OCI-LY3 (cell line): Measurements from ENCODE around the gene CMIP.
"Not testable (repeated sequence)": the region's sequence is repeated elsewhere in the genome, so short reads cannot be mapped to it uniquely, and the experiment has no call there.

Experiments
- H2AFZ ChIP-seq: fragments of 200-600, 300-600 bp; shearing (Covaris generic); 2 replicates; pipeline ENCODE4 v1.6.0; 2014; ENCODE audit warnings: antibody characterized with exemption, low read depth, low read length
- H3K27ac ChIP-seq: fragments of 200-600, 300-600 bp; sonication (generic); 2 replicates; pipeline ENCODE4 v1.5.1; 2014; ENCODE audit warnings: mild to moderate bottlenecking, low read length, moderate library complexity, mixed read lengths
- H3K27me3 ChIP-seq: fragments of 200-600, 300-600 bp; sonication (generic); 2 replicates; pipeline ENCODE4 v1.6.1; 2014; ENCODE audit warnings: low read depth, low read length, mixed read lengths
- H3K36me3 ChIP-seq: fragments of 200-600, 300-600 bp; sonication (generic); replicated peaks from 2 replicates; pipeline ENCODE3; 2014; ENCODE audit warnings: low read depth, low read length, mixed read lengths
- H3K4me1 ChIP-seq: fragments of 300-600, 200-600 bp; sonication (generic); 2 replicates; pipeline ENCODE4 v1.6.1; 2014; ENCODE audit warnings: low read length, mixed read lengths
- H3K4me2 ChIP-seq: fragments of 200-600, 300-600 bp; sonication (generic); 2 replicates; pipeline ENCODE4 v1.6.1; 2014; ENCODE audit warnings: low read length, mixed read lengths
- H3K4me3 ChIP-seq: fragments of 300-600, 200-600 bp; sonication (generic); 2 replicates; pipeline ENCODE4 v1.5.1; 2014; ENCODE audit warnings: antibody characterized with exemption, mild to moderate bottlenecking, low read length, moderate library complexity
- H3K79me2 ChIP-seq: fragments of 300-600, 200-600 bp; shearing (Covaris generic); 2 replicates; pipeline ENCODE4 v1.6.1; 2014; ENCODE audit warnings: mild to moderate bottlenecking, low read length, mixed read lengths
- H3K9ac ChIP-seq: fragments of 300-600, 200-600 bp; shearing (Covaris generic); 2 replicates; pipeline ENCODE4 v1.6.0; 2014; ENCODE audit warnings: mild to moderate bottlenecking, low read length, moderate library complexity
- H3K9me3 ChIP-seq: fragments of 200-600, 300-600 bp; shearing (Covaris generic); 2 replicates; pipeline ENCODE4 v1.6.1; 2014; ENCODE audit warnings: low read length, mixed read lengths; ENCODE audit not compliant: insufficient read depth
- H4K20me1 ChIP-seq: fragments of 200-600, 300-600 bp; sonication (generic); 2 replicates; pipeline ENCODE4 v1.6.1; 2016; ENCODE audit warnings: low read length, mixed read lengths; ENCODE audit not compliant: insufficient read depth
- CTCF ChIP-seq: fragments of 200-600, 300-600 bp; sonication (generic); IDR thresholded peaks from 2 replicates; pipeline ENCODE4 v1.5.1; 2014; ENCODE audit warnings: antibody characterized with exemption, low read length, low read depth
- EZH2phosphoT487 ChIP-seq: fragments of 200-600 bp; shearing (Covaris generic); IDR thresholded peaks from 2 replicates; pipeline ENCODE4 v1.6.1; 2018; ENCODE audit warnings: antibody characterized with exemption, mixed run types, low read depth

Gene CMIP

DNA sequence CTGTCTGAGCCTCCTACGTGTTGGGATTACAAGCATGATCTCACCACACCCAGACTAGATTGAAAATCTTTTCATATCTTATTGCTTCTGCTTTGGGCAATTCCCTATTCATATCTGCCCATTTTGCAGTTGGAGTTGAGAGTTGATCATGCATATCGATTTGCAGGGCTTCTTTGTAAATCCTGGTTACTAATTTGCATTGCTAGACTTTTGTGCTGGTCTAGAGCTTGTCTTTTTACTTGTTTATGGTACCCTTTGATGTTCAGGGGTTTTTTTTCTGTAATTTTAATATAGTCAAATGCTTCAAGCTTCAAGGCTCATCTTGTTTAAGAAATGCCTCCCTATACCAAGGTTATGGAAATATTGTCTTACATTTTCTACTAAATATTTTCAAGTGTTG is 23.5 kb upstream of the CMIP start:
- no peaks in the 10 kb centered on the region for H3K79me2 ChIP-seq
- no peak overlapping the region for H3K4me2 ChIP-seq
- peaks cover 26% of the 10 kb centered on the region for H3K4me1 ChIP-seq
- no peak overlapping the region for H3K9ac ChIP-seq
- no peak overlapping the region for H2AFZ ChIP-seq
- H3K27ac ChIP-seq: no peak overlapping the region
- H3K36me3 ChIP-seq: no peaks in the 10 kb centered on the region
- TF ChIP-seq CTCF (no peak), EZH2phosphoT487 (no peak)
- no peaks in the 10 kb centered on the region for H3K9me3 ChIP-seq
- no peaks in the 10 kb centered on the region for H4K20me1 ChIP-seq
- H3K4me3 ChIP-seq: no peak overlapping the region
- no peaks in the 10 kb centered on the region for H3K27me3 ChIP-seq

GRCh38 chr16:81421536-81421935 is 23.1 kb upstream of the CMIP start:
- no peaks in the 10 kb centered on the region for H3K27me3 ChIP-seq
- H3K27ac ChIP-seq: no peak overlapping the region
- no peak overlapping the region for H2AFZ ChIP-seq
- H3K4me1 ChIP-seq: peaks cover 26% of the 10 kb centered on the region
- H3K9ac ChIP-seq: no peak overlapping the region
- no peaks in the 10 kb centered on the region for H3K79me2 ChIP-seq
- no peak overlapping the region for H3K4me3 ChIP-seq
- TF ChIP-seq EZH2phosphoT487 (no peak), CTCF (no peak)
- H3K4me2 ChIP-seq: no peak overlapping the region
- no peaks in the 10 kb centered on the region for H3K9me3 ChIP-seq
- no peaks in the 10 kb centered on the region for H4K20me1 ChIP-seq
- H3K36me3 ChIP-seq: no peaks in the 10 kb centered on the region

GRCh38 chr16:81422153-81422552 is 22.5 kb upstream of the CMIP start:
- not testable (repeated sequence) for H3K36me3 ChIP-seq, H3K79me2 ChIP-seq, H3K4me2 ChIP-seq, H3K27me3 ChIP-seq, H3K9me3 ChIP-seq, H2AFZ ChIP-seq, H3K27ac ChIP-seq, H3K9ac ChIP-seq, H4K20me1 ChIP-seq, H3K4me3 ChIP-seq
- H3K4me1 ChIP-seq: peaks cover 29% of the 10 kb centered on the region

GRCh38 chr16:81424771-81425170 is 19.8 kb upstream of the CMIP start:
- Histone ChIP-seq H3K9me3 (no peaks in the 10 kb centered on the region), H3K9ac (no peak overlapping the region; the same call in 1 of the 2 replicates), H3K27ac (peak overlapping the region; percentile 18), H3K27me3 (no peaks in the 10 kb centered on the region), H3K4me1 (peaks cover 46% of the 10 kb centered on the region), H3K79me2 (no peaks in the 10 kb centered on the region), H2AFZ (peak overlapping the region; percentile 48; the same call in 1 of the 2 replicates), H4K20me1 (no peaks in the 10 kb centered on the region), H3K4me3 (no peak overlapping the region), H3K4me2 (peak overlapping the region; percentile 46), H3K36me3 (no peaks in the 10 kb centered on the region)
- TF ChIP-seq CTCF (no peak), EZH2phosphoT487 (no peak)

DNA sequence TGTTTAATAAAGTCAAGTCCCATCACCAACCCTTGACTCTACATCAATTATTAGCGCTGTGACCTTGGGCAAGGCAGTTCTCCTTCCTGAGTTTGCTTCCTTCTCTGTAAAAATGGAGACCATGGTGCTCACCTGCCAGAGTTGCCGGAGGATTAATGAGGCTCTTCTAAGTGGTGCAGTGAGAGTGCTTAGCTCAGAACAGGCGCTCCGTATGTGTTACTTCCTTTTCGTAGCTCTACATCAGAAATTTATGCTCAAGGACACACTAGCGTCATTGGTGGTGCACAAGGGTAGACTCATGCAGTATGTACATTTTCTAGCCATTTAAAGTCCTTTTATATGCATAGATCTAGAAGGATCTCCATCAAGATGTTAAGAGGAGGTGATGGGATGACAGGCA is 17.4 kb upstream of the CMIP start:
- no peaks in the 10 kb centered on the region for H3K79me2 ChIP-seq
- no peaks in the 10 kb centered on the region for H4K20me1 ChIP-seq
- H2AFZ ChIP-seq: peak overlapping the region; percentile 68; the same call in 1 of the 2 replicates
- no peak overlapping the region for H3K9ac ChIP-seq
- no peaks in the 10 kb centered on the region for H3K27me3 ChIP-seq
- TF ChIP-seq EZH2phosphoT487 (no peak), CTCF (no peak)
- H3K36me3 ChIP-seq: no peaks in the 10 kb centered on the region
- peak overlapping the region; percentile 26 for H3K4me2 ChIP-seq
- no peak overlapping the region for H3K27ac ChIP-seq
- peaks cover 55% of the 10 kb centered on the region for H3K4me1 ChIP-seq
- H3K4me3 ChIP-seq: no peak overlapping the region
- no peaks in the 10 kb centered on the region for H3K9me3 ChIP-seq
